ENCODE measurements around the gene TMEM236.

The TMEM236 gene

DNA sequence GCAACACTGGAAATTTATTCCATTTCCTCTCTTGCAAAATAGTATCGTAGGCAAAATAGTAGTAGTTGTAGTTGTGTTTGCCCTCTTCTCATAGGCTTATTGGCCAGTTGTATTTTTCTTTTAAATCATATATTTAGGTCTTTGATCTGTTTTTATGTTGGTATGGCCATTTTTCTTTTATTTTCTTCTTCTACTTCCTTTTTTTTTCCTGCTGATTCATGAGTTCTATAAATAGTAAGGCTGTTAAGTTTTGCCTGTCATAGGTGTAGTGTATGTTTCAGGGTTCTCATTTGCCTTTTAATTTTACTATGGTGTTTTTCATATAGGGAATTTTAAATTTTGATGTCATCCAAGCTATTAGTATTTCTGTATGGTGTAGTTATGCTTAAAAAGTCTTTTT lies 31.8 kb downstream of the TMEM236 start:
- in situ Hi-C loops (cut with MboI; ENCODE audit: low sequenced_read_pairs) = no loop called here

DNA sequence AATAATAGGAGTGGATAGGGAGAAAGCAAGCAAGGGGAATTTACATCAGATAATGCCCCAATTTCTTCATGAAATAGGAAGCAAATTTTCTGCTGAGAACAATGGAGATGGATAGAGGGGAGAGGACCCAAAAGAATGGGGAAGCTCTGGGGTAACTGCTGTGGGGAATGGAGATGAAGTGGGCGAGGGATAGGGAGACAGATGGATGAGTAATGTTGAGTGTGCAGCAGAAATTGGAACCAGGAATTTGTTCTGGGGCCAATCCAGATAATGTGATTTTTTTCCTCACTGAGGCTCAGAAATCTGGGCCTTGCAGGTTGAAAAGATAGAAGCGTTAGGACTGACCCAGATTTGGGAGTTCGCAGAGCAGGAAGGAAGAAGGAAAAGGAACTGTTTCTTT lies 32.7 kb downstream of the TMEM236 start:
- in situ Hi-C loops (cut with MboI; ENCODE audit: low sequenced_read_pairs) = no loop called here

DNA sequence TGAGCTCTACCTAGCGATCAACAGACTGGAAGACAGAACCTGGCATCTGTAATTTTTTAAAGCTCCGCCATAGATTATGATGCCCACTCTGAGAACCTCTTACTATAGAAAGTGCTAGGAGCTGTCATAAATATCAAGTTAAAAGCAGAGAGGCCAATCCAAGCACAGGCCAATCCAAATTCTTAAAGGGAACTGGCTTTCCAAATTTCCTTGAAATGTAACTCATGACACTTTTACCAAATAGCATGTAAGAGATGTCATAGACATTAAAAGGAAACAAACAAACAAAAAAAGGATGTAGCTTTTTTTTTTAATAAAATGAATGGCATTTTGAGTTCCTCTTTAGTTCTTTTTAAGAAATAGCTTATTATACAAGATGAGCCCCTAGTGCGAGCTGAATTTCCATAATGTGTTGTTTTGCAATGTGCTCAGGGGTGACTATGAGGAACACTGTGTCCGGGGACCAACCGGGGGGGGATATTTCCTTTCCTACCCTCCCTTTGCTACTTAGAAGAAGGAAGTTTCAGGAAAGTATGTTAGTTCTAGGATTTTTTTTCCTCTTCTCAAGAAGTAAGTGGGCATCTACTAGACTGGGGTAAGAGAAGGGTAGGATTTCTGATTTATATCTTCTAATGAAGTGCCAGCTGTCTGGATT lies 33.4 kb downstream of the TMEM236 start:
- in situ Hi-C loops (cut with MboI; ENCODE audit: low sequenced_read_pairs) = no loop called here

DNA sequence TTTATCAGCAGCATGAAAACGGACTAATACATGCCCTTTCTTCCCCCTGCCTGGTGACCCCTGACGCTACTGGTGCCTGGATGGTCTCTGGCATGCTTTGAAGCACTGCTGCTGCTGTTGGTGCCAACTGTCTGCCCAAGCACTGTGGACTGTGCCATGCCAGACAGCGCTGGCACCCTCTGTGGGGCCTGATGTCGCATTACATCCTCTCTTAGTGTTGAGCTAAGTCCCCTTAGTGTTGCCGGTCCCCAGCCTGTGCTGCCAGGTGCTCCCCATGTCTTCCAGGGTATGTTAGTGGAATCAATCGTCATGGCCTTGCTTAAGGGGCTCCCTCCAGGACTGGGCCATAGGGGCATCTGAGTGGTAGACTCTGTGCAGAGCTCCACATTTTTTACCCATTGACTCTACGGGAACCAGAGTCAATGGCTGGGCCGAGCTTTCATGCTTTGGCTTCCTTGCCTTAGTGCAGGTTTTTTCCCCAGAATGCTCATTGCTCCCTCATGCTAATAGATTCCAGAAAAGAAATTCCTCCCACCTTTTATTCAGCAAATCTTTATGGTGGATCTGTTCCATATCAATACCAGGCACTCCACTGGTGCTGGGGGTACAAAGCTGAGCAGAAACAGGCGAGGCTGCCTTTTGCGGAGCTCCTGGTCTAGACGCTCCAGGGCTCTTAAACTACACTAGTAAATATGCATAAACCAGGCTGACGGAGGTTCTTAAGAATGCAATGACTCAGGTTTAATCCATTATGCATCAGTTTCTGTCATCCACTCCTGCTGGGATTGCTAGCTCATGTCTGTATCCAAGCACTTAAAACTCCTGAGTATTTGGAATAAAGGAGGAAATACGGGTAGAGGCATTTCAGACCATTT lies 35.3 kb downstream of the TMEM236 start:
- in situ Hi-C loops (cut with MboI; ENCODE audit: low sequenced_read_pairs) = no loop called here

DNA sequence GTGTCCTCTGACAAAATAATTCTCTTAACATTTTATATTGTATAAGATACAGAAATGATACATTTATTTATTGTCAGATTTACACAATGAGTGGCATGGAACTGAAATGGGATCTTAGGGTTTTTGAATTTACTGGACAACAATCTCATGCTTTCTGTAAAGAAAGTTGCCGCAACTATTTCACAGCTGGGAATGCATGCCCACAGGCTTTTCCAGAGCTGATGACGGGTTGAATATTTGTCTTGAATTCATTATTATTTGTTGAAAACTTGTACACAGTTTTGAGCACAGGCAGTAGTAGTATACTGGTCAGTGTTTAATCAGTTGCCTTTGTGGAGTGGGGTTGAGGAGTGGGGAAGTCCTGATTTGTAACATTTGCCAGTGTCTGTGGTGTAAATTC lies 36.6 kb downstream of the TMEM236 start:
- in situ Hi-C loops (cut with MboI; ENCODE audit: low sequenced_read_pairs) = no loop called here

DNA sequence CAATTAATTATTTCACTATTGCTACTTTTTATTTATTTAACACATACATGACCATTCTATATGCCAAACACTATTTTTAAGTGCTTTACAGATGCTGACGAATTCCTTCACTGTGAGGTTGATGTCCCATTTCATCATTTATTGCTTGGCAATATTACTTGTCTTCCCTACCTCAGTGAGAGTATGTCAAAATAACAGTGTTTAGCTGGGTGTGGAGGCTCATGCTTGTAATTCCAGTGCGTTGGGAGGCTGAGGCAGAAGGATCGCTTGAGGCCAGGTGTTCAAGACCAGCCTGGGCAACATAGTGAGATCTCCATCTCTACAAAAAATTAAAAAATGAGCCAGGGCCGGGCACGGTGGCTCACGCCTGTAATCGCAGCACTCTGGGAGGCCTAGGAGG lies 37.4 kb downstream of the TMEM236 start:
- in situ Hi-C loops (cut with MboI; ENCODE audit: low sequenced_read_pairs) = no loop called here

DNA sequence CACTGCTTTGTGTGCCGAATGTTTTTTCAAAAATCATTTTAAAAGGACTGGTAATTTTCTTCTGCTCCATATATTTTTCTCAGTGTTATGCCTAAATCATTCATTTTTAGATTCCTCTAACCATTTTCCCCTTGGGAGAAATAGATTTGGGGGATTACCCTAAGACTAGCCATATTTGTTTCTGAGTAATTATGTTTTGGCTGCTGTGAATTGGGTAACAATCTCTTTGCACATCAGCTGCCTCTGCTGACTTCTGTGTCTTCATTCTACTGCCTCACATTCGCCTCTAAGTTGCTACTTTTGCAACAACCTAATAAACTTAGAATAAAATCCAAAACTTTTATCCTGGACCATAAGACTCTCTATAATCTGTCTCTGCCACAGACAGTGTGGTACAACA lies 38.6 kb downstream of the TMEM236 start:
- in situ Hi-C loops (cut with MboI; ENCODE audit: low sequenced_read_pairs) = no loop called here

DNA sequence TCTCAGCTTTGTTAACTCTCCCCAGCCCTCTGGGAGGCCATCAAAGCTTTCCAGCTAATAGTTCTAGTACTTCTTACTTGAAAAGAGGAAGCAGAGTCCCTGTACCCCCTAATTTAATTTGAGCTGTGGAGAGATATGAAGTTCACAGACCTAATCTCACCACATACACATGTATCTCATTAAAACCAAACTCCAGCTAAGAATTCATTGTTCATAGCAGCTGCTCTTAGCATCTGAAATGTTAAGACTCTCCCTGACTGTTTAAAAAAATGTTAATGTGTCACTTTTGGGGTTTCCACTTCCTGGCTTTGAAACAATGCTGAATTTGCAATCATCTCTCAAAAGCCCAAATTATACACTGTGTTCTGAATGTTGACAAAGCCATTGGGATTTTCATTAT lies 41.0 kb downstream of the TMEM236 start:
- in situ Hi-C loops (cut with MboI; ENCODE audit: low sequenced_read_pairs) = no loop called here

DNA sequence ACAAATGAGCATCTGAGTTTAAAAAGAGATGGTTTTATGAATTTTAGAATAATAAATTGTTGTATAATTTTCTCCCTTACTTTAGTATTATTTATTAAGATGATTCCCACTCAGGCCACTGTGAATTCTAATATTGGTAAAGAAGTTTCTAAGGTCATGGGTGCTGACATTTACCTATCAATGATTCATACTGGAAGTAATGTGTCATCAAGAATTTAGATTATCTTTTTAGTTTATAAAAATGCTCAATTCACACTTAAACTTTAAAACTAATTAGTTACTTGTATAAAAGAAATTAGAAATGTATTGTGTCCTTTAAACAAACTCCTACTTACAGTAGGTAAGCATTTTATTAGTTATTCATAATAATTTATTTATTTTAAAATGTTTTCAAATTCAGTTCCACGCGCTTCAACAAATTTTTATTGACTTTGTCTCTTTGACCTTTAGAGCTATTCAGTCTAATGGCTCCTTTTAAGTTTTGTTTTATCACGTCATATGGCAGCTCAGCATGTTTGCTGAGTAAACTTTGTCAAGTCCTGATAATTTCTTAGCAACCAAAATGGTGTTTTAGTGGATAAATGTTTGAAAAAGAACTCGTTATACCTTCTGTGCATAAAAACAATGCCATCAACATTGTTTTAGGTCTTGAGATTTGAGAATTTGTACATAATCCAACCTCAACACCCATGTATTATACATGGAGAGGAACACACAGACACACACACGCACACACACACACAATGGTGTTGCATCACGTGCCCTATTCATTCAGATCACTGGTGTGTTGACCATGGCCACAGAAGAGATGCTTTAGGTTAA lies 42.0 kb downstream of the TMEM236 start:
- in situ Hi-C loops (cut with MboI; ENCODE audit: low sequenced_read_pairs) = no loop called here

DNA sequence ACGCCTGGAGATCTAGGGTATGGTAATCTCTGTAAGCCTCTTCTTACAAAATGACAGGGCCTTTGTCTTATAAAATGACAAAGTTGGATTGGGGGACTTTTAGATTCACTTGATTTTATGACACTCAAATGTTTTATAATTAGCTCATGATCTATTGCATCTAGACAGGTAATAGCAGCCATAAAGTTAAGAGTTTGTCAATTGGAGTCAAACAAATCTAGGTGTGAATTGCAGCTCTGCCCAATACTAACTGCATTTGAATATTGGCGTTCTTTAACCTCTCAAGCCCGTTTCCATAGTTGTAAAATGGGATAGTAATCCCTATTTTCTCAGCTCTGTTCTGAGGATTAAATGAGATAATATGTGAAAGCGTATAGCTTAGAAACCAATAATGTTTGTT lies 43.1 kb downstream of the TMEM236 start:
- in situ Hi-C loops (cut with MboI; ENCODE audit: low sequenced_read_pairs) = no loop called here

DNA sequence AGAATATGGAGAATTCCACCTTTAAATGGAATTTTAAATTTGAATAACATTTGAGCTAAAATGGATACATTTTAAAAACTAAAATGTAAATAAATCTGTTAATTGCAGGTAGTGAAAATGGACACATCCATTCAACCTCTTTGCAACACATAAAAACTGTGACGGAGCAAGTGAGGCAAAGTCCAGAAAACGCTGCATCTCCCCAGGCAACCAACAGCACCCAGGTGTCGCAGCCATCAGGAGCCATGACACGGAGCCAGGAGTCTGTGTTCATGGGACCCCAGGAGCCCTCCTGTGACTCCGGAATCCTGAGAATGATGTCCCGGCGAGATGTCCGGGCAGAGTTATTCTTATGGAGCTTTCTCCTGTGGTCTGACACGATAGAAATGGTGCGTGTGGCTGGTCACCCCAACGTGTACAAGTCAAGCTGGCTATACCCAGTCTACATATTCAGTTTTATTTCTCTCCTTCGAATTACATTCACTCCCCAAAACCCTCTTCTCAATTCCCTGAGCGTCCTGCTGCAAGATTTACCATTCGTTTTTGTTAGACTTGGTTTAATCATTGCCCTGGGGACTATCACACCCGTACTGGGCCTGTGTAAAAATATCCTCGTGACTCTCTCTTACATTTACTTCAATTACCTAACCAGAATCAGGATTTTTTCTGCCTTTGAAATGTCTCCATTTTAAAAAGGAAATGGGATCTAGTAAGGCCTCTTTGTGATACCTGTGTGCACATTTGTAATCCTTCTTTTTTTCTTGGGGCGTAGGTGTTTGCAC lies 44.0 kb downstream of the TMEM236 start:
- in situ Hi-C loops (cut with MboI; ENCODE audit: low sequenced_read_pairs) = no loop called here

DNA sequence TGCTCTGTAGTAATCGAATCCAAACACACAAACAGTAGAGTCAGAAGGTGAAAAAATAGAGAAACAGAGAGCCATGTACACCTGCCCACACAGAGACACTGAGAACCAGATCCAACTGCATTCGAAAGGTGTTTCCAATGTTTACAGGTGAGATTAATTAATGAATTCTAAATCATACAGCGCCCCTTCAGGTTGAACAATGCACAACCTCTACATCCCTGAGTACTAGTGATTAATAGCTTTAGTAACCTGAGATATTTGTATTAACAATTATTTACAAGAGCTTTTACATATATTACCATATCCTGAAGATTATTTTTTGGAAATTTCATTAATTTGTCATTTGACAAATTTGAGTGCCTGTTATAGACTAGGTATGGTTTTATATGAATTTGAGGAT lies 49.5 kb downstream of the TMEM236 start:
- in situ Hi-C loops (cut with MboI; ENCODE audit: low sequenced_read_pairs) = no loop called here

DNA sequence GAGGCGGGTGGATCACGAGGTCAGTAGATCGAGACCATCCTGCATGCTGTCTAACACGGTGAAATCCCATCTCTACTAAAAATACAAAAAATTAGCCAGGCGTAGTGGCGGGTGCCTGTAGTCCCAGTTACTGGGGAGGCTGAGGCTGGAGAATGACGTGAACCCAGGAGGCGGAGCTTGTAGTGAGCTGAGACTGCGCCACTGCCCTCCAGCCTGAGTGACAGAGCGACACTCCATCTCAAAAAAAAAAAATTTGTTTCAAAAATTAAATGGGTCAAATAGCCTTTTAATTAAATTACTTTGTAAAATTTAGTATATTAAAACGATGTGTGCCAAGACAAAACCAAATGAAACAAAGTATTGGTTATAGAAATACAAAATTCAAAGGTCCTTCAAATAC lies 50.3 kb downstream of the TMEM236 start:
- in situ Hi-C loops (cut with MboI; ENCODE audit: low sequenced_read_pairs) = no loop called here

DNA sequence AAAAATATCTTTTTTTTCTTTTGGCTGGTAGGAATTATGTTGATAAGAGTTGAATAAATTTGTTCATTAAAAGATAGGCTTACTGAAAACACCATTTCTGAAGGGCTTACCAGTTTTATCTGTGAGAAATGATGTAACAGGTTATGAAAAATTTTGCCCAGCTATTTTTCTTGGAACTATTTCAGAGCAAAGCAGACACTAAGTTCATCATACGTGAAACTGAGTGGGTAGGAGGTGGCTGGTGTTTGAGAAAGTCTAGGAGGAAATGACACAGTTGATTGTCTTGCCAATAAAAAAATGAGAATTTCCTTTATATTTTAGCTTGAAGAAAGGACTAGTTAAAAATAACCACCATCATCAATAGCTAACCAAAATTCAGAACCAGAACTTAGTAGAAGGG lies 51.0 kb downstream of the TMEM236 start:
- in situ Hi-C loops (cut with MboI; ENCODE audit: low sequenced_read_pairs) = no loop called here

DNA sequence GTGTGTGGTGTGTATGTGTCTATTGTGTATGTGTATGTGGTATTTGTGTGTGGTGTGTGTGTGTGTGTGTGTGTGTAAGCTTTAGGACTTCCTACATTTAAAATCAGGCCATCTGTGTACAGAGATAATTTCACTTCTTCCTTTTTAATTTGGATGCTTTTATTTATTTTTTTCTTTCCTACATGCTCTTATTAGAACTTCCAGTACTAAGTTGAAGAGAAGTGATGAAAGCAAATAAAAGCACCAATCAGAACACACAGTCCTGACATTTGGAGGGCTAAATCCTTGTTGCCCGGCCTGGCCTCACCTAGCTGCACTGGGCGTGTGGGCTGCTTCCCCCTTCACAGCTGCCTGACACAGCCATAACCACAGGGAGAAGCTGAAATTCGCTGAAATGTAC lies 53.3 kb downstream of the TMEM236 start:
- in situ Hi-C loops (cut with MboI; ENCODE audit: low sequenced_read_pairs) = no loop called here

DNA sequence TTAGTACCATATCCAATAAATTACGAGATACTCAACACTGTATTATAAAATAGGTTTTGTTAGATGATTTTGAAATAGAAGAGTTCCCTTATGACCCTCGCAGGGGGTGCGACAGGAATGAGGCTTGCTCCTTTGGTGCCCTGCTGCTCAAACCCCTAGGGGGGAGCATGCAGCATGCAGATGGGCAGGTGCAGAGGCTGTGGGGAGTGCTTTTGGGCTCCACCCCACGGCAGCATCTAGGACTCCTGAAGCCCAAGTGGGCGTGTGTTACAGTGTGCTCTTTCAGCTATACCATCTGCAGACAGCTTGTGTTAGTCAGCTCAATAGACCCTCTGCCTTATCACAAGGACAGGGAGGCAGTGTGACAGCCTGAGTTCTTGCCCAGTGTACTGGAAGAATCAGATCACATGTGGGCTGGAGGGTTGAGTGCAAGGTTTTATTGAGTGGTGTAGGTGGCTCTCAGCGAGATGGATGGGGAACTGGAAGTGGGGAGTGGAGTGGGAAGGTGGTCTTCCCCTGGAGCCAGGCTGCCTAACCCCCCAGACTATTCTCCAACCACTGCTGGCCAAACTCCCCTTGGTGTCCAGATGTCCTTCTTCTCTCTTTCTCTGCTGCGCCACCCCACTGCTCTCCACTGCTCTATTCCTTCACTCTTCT lies 54.0 kb downstream of the TMEM236 start:
- in situ Hi-C loops (cut with MboI; ENCODE audit: low sequenced_read_pairs) = no loop called here

DNA sequence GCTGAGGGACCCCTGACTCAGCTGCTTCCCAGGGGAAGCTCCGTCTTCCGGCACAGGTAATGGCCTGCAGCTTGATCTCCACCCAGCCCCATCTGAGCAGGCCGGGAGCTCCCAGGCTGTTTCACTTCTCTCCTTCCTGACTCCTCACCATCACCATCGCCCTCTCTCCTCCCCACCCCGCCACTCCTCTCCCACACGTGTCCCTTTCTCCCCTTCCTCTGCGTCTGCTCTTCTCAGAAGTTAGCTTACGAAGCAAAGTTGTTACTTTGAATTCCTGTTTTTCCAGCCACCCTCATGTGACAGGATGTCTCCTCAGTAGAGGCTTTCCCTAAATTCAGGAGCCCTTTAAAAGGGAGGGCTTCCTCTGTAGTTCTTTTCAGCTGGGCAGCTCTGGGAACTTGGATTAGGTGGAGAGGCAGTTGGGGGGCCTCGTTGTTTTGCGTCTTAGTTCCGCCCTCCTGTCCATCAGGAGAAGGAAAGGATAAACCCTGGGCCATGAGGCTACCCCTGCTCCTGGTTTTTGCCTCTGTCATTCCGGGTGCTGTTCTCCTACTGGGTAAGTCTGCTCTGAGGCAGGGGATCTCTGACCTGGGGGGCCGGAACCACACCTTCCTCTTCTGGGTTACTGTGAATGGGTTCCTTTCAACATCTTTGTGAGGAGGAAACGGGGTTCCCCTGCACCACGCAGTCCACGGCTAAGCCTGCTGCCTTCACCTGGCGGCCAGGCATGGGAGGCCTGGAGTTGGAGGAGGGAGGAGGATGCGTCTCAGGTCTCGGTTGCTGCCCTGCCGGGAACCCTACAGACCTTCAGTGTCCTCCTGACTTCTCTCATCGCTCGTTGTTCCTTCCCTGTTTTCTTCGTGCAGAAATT lies 57.2 kb downstream of the TMEM236 start, which contains the start of gene MRC1:
Gene MRC1, plus strand, starts transcription at position 378 of the 871 bp plus-strand sequence. Its CDS starts 118 bp downstream, at position 496.
- in situ Hi-C loops (cut with MboI; ENCODE audit: low sequenced_read_pairs) = no loop called here

DNA sequence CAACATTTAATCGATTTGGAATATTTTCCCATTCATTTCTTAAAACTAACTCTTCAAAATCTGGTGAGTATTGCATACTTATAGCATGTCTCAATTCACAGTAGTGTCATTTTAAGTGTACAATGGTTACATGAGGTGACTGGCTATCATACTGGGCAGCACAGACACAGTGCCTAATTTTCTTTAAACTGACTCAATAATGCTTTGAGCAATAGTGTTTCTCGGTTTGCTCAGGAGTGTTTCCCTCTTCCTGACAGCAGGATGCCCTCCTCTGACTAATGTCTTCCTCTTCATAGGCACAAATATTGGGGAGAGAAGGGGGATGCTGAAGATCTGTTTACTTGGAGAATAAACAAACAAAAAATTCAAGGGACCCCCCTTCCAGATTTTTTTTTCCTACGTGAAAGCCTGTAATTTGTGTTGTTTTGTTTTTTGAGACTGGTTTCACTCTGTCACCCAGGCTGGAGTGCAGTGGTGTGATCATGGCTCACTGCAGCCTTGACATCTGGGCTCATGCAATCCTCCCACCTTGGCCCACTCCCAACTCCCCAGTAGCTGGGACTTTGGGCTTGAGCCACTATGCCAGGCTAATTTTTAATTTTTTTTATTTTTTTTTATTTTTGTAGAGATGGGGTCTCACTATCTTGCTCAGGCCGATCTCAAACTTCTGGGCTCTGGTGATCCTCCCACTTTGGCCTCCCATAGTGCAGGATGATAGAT lies 59.3 kb downstream of the TMEM236 start:
- in situ Hi-C loops (cut with MboI; ENCODE audit: low sequenced_read_pairs) = no loop called here

DNA sequence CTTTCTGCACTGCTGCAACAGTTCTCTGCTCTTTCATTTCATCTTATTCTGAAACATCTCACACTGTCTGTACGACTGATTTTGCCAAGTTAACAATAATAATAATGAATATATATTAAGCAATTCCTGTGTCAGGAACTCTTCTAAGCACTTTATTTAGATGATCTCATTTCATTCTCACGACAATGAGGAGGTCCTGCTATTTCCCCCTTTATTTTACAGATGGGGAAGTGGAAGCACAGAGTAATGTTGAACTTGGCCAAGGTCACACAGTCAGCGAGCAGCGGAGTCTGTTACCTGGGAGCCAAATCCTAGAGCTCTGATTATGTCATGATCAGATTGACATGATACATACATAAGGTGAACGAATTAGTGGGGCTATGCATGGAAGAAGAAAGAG lies 63.0 kb downstream of the TMEM236 start:
- in situ Hi-C loops (cut with MboI; ENCODE audit: low sequenced_read_pairs) = no loop called here
